ENCODE measurements around the gene FMNL2.

GRCh38 chr2:152548111-152548875 lies 213.3 kb downstream of the FMNL2 start:
- TF ChIP-seq POLR2AphosphoS5 (IDR thresholded peaks at IDR 0.05) (no peak), CTCF (IDR thresholded peaks at IDR 0.05) (no peak), POLR2A (IDR thresholded peaks at IDR 0.05) (no peak)
